Measurements from ENCODE around the gene GSTK1. TPM values are rescaled to one million over a fixed set of nuclear protein-coding genes. Genes with fewer than 3 reads are reported as not detected.

The GSTK1 gene
- total and polyA plus RNA-seq, 2 of the 8 experiments (the other 6 are each of a cell fraction or from before 2014, with no cell fraction given), result 25.5 to 32.5 TPM

- TF ChIP-seq POLR2A (IDR thresholded peaks at IDR 0.05; ENCODE audit: control extremely low read depth in 1 of 2, low read depth in 2 of 2, low read length in 2 of 2) (no peak), CTBP2 (IDR thresholded peaks at IDR 0.05; ENCODE audit: borderline replicate concordance, insufficient read depth, insufficient read length, low read length) (no peak), GABPA (IDR thresholded peaks at IDR 0.05; ENCODE audit: borderline replicate concordance, insufficient read depth, low read length) (no peak), FOSL1 (IDR thresholded peaks at IDR 0.05; ENCODE audit: insufficient read depth, low read depth, low read length) (no peak), RAD21 (IDR thresholded peaks at IDR 0.05 in 1 of 2, conservative IDR thresholded peaks at IDR 0.05 in 1 of 2; ENCODE audit: low read depth in 2 of 2, low read length in 2 of 2) (no peak), CBX5 (IDR thresholded peaks at IDR 0.05; ENCODE audit: low read depth, low read length) (no peak)
These were observed 5.7 kb upstream of the GSTK1 start (continued) for GRCh38 chr7:143257501-143257900.
